K562 (cell line): Measurements from ENCODE around the gene SRL. TPM values are rescaled to one million over a fixed set of nuclear protein-coding genes. Genes with fewer than 3 reads are reported as not detected.

Experiments
- BRCA1 ChIP-seq, 2 experiments: fragments of 450-650 bp in 1 of 2; sonication (generic) in 1 of 2; formaldehyde crosslinking in 1 of 2; IDR thresholded peaks; 2 replicates each; pipeline versions ENCODE4 v1.5.0 to v1.6.1; 2017 to 2020; ENCODE audit warnings: mild to moderate bottlenecking in 1 of 2, missing genetic modification reagents in 1 of 2
- CBX5 ChIP-seq: IDR thresholded peaks from 2 replicates; pipeline ENCODE4 v1.6.1; 2014; ENCODE audit warnings: low read depth, borderline replicate concordance
- FOSL1 ChIP-seq: fragments of 200-800 bp; sonication (Bioruptor generic); conservative IDR thresholded peaks from 2 replicates; pipeline ENCODE4 v1.6.1; 2016; ENCODE audit warnings: missing genetic modification characterization, missing compliant biosample characterization
- KDM2B ChIP-seq: fragments of 250-450 bp; sonication (Bioruptor Pico); IDR thresholded peaks from 2 replicates; pipeline ENCODE4 v1.8.0; 2021; ENCODE audit warnings: mild to moderate bottlenecking, moderate library complexity
- KLF16 ChIP-seq: IDR thresholded peaks from 2 replicates; pipeline ENCODE4 v1.6.1; 2016; ENCODE audit warnings: antibody characterized with exemption
- MEIS2 ChIP-seq: fragments of 450-650 bp; IDR thresholded peaks from 2 replicates; pipeline ENCODE4 v1.6.1; 2014; ENCODE audit warnings: mild to moderate bottlenecking; ENCODE audit not compliant: partially characterized antibody
- PTBP1 ChIP-seq: fragments of 200-400 bp; formaldehyde crosslinking; IDR thresholded peaks from 2 replicates; pipeline ENCODE4 v1.6.1; 2017; ENCODE audit warnings: low read depth, low read length
- PTRF ChIP-seq: fragments of 450-650 bp; IDR thresholded peaks from 2 replicates; pipeline ENCODE4 v1.6.1; 2016; ENCODE audit warnings: mild to moderate bottlenecking, missing genetic modification characterization, missing compliant biosample characterization
- RFX5 ChIP-seq: IDR thresholded peaks from 2 replicates; pipeline ENCODE4 v1.6.1; 2011; ENCODE audit warnings: low read depth, mild to moderate bottlenecking, improper control_type of control experiment, low read length
- TOE1 ChIP-seq, 2 experiments: fragments of 450-650 bp in 1 of 2; sonication (generic) in 1 of 2; formaldehyde crosslinking in 1 of 2; IDR thresholded peaks; 2 replicates each; pipeline versions ENCODE4 v1.7.1 to v1.8.0; 2016 to 2022; ENCODE audit warnings: borderline replicate concordance in 2 of 2, mild to moderate bottlenecking in 2 of 2, antibody characterized with exemption in 1 of 2, inconsistent platforms in 1 of 2, low read depth in 1 of 2, missing genetic modification reagents in 1 of 2, moderate library complexity in 1 of 2
- USF1 ChIP-seq: sonication (generic); formaldehyde crosslinking; IDR thresholded peaks from 2 replicates; pipeline ENCODE4 v1.9.0; 2022; ENCODE audit warnings: mild to moderate bottlenecking, missing genetic modification reagents
- WHSC1 ChIP-seq: IDR thresholded peaks from one replicate; pipeline ENCODE4 v1.6.1; 2012; ENCODE audit warnings: low read length, control low read depth, inconsistent platforms
- ZBTB7A ChIP-seq: IDR thresholded peaks from 2 replicates; pipeline ENCODE4 v1.6.1; 2011; ENCODE audit warnings: low read depth, mild to moderate bottlenecking, low read length, moderate library complexity, borderline replicate concordance; ENCODE audit not compliant: control insufficient read depth
- polyA plus RNA-seq, 8 experiments: library from polyadenylated mRNA; depleted of rRNA in 4 of 8; stranded (reverse) in 5 of 8; unstranded in 3 of 8; fragments of >200 nt; fragmentation: Nextera tagmentation in 2 of 8; fragmentation: Illumina TruSeq in 1 of 8; extraction: Ambion mirVana in 2 of 8; extraction: Trizol in 1 of 8; gene quantifications; 2 replicates each; pipeline versions ENCODE4 v1.2.1 to v1.2.3, GENCODE V29; 2011 to 2014; ENCODE audit warnings: inconsistent platforms in 1 of 8, missing spikeins in 1 of 8
- total RNA-seq, 7 experiments: library from RNA; depleted of rRNA in 6 of 7; stranded (reverse); fragments of >200 nt in 6 of 7; fragmentation: Illumina TruSeq in 2 of 7; extraction: Trizol in 2 of 7; gene quantifications; 2 replicates each; pipeline versions ENCODE4 v1.2.1 to v1.2.3, GENCODE V29; 2011 to 2021; ENCODE audit warnings: low replicate concordance in 1 of 7
- TF ChIP-seq, protein P1 (sequence below), 2 experiments: fragments of 450-650 bp in 1 of 2; sonication (generic) in 1 of 2; formaldehyde crosslinking in 1 of 2; IDR thresholded peaks; 2 replicates each; pipeline versions ENCODE4 v1.7.1 to v1.9.0; 2016 to 2022; ENCODE audit warnings: inconsistent platforms in 1 of 2, mild to moderate bottlenecking in 1 of 2, missing genetic modification reagents in 1 of 2
- TF ChIP-seq, protein P2 (sequence below): fragments of 450-650 bp; formaldehyde crosslinking; IDR thresholded peaks from 2 replicates; pipeline ENCODE4 v1.4.0; 2020; ENCODE audit warnings: mild to moderate bottlenecking, moderate library complexity

The SRL gene
- total and polyA plus RNA-seq, 9 of the 15 experiments (the other 6 are each of a cell fraction or from before 2014, with no cell fraction given), result 0.01 TPM; not detected in 8

GRCh38 chr16:4253394-4254150 is 11.7 kb upstream of the SRL start (continued):
- TF ChIP-seq, protein P1, sequence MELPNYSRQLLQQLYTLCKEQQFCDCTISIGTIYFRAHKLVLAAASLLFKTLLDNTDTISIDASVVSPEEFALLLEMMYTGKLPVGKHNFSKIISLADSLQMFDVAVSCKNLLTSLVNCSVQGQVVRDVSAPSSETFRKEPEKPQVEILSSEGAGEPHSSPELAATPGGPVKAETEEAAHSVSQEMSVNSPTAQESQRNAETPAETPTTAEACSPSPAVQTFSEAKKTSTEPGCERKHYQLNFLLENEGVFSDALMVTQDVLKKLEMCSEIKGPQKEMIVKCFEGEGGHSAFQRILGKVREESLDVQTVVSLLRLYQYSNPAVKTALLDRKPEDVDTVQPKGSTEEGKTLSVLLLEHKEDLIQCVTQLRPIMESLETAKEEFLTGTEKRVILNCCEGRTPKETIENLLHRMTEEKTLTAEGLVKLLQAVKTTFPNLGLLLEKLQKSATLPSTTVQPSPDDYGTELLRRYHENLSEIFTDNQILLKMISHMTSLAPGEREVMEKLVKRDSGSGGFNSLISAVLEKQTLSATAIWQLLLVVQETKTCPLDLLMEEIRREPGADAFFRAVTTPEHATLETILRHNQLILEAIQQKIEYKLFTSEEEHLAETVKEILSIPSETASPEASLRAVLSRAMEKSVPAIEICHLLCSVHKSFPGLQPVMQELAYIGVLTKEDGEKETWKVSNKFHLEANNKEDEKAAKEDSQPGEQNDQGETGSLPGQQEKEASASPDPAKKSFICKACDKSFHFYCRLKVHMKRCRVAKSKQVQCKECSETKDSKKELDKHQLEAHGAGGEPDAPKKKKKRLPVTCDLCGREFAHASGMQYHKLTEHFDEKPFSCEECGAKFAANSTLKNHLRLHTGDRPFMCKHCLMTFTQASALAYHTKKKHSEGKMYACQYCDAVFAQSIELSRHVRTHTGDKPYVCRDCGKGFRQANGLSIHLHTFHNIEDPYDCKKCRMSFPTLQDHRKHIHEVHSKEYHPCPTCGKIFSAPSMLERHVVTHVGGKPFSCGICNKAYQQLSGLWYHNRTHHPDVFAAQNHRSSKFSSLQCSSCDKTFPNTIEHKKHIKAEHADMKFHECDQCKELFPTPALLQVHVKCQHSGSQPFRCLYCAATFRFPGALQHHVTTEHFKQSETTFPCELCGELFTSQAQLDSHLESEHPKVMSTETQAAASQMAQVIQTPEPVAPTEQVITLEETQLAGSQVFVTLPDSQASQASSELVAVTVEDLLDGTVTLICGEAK (IDR thresholded peaks at IDR 0.05), result peak; percentile 42
- TF ChIP-seq, protein P1 (CRISPR knock-in tag; IDR thresholded peaks at IDR 0.05), result no peak
- TF ChIP-seq RFX5 (no peak), MEIS2 (peak; percentile 64), BRCA1 (IDR thresholded peaks at IDR 0.05) (no peak), BRCA1 (CRISPR knock-in tag; IDR thresholded peaks at IDR 0.05) (no peak), KLF16 (no peak), CBX5 (0 out of 2 replicates have a peak, but pooled peaks have one; percentile 44), ZBTB7A (peak; percentile 87), KDM2B (CRISPR knock-in tag) (peak; percentile 89), WHSC1 (no peak), FOSL1 (tag) (no peak; the same call in 1 of the 2 replicates), PTBP1 (no peak), USF1 (no peak), TOE1 (IDR thresholded peaks at IDR 0.05; ENCODE audit: borderline replicate concordance) (peak; percentile 42; the same call in 1 of the 2 replicates), TOE1 (CRISPR knock-in tag; IDR thresholded peaks at IDR 0.05; ENCODE audit: borderline replicate concordance, low read depth) (0 out of 2 replicates have a peak, but pooled peaks have one; percentile 65), PTRF (tag) (no peak)
- TF ChIP-seq, protein P2, sequence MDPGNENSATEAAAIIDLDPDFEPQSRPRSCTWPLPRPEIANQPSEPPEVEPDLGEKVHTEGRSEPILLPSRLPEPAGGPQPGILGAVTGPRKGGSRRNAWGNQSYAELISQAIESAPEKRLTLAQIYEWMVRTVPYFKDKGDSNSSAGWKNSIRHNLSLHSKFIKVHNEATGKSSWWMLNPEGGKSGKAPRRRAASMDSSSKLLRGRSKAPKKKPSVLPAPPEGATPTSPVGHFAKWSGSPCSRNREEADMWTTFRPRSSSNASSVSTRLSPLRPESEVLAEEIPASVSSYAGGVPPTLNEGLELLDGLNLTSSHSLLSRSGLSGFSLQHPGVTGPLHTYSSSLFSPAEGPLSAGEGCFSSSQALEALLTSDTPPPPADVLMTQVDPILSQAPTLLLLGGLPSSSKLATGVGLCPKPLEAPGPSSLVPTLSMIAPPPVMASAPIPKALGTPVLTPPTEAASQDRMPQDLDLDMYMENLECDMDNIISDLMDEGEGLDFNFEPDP, result no peak
